Measurements from ENCODE around the gene CSNK1D. TPM values are rescaled to one million over a fixed set of nuclear protein-coding genes. Genes with fewer than 3 reads are reported as not detected.

Gene CSNK1D
- total RNA-seq: 34.9 and 35.2 TPM in 2 replicates

DNA sequence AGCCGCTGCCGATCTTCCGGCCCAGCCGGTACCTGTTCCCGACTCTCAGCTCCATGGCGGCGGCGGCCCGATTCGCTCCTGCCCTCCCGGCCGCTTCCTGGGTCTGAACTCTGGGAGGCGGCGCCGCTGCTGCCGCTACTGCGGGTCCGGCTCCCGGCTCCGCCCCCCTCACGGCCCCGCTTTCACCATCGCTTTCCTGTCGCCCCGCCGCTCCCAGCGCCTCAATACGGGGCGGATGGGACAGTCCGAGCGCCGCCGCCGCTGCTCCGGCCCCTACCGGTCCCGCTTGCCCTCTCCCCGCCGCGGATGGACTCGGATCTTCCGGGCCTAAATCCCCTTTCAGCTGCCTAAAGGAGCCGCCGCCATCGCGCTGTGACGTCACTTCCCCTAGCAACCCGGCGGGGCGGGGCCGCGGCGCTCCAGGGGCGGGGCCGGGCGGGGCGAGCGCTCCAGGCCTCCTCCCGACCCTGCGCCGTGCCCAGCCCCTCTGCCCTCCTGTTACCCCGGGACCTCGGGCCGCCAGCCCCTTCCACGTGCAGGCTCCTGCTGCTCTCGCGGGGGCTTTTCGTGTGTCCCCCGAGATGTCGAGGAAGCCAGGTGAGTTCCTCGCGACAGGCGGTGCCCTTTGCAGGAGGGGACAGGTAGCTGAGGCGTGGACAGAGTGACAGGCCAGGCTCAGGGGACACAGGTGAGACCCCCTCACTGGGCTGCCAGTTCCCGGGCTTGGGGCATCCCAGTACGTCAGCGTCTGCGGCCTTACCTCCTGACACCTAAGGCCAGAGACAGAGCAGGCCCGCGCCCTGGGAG is at the start of gene CSNK1D:
Gene CSNK1D, minus strand, starts transcription at position 374 of the 807 bp plus-strand sequence. Its CDS starts 319 bp downstream, at position 55.

GRCh38 chr17:82317394-82318168 is 44.1 kb upstream of the CSNK1D start, which contains the start of gene CD7:
TSS of gene CD7 (minus strand) at chr17:82317608. CDS start at chr17:82317495, 113 bp downstream.

DNA sequence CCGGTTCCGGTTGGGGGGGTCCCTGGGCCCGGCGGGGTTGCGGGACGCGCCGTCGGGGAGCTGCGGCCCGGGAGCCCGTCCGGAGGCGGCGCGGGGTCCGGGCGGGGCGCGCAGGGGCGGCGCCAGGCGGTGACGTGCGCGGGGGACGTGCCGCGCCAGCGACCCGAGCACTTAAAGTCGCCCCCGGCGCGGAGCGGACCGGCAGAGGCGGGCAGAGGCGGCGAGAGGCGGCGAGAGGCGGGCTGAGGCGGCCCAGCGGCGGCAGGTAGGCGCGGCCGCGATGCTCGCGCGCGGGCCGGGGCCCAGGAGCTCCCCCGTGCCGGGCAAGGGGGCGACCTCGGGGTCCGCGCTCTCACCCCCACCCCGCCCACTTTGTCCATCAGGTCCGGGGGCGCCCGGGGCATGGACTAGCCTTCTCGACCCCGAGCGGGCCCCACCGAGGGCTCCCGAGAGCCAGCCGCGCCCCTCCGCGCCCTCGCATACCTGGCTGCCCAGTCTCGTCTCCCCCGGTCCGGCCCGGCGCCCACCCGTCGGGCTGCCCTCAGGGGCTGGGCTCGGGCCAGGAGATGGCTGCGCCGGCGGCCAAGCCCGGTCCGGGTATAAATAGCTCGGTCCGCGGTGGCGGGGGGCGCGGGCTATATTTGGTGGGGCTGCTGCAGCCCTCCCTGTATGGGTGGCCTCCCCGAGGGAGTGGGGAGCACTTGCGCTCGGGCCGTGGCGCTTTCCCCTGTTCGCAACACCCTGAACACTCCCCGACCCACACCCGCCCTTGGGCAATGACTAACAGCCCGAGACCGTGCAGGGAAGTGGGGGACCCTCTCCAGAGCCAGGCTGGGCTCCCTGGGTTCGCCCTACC is 44.4 kb downstream of the CSNK1D start, which contains the start of gene SLC16A3:
Gene SLC16A3, plus strand, starts transcription at position 201 of the 856 bp plus-strand sequence. CDS start 6,967 bp downstream, outside the sequence.

GRCh38 chr17:82212331-82213250 is 60.9 kb downstream of the CSNK1D start, which contains the start of gene CCDC57:
TSS of gene CCDC57 (minus strand) at chr17:82212842. CDS start at chr17:82201944, 10,898 bp downstream.

Other genes with a start within 250 kb of the CSNK1D start
- 15.5 and 16.5 TPM in 2 replicates for gene RAC3, start 242.0 kb downstream of the CSNK1D start, total RNA-seq
- gene DCXR, start 236.0 kb downstream of the CSNK1D start, total RNA-seq: 114 and 147 TPM in 2 replicates
- 28.5 and 30.8 TPM in 2 replicates for gene RFNG, start 221.9 kb downstream of the CSNK1D start, total RNA-seq
- 116 and 127 TPM in 2 replicates for gene GPS1, start 221.8 kb downstream of the CSNK1D start, total RNA-seq
- 81.1 and 101 TPM in 2 replicates for gene DUS1L, start 207.9 kb downstream of the CSNK1D start, total RNA-seq
- gene FASN, start 175.5 kb downstream of the CSNK1D start, total RNA-seq: 169 and 174 TPM in 2 replicates
- 4.6 and 7.7 TPM in 2 replicates for gene CCDC57, start 60.9 kb downstream of the CSNK1D start, total RNA-seq
- 154 and 189 TPM in 2 replicates for gene SLC16A3, start 44.7 kb downstream of the CSNK1D start, total RNA-seq
- gene CD7, start 43.9 kb upstream of the CSNK1D start, total RNA-seq: not detected in 2 replicates
- 5.8 and 7.0 TPM in 2 replicates for gene SECTM1, start 60.1 kb upstream of the CSNK1D start, total RNA-seq
- gene TEX19, start 85.5 kb upstream of the CSNK1D start, total RNA-seq: not detected in 2 replicates
- gene UTS2R, start 98.1 kb upstream of the CSNK1D start, total RNA-seq: not detected in 2 replicates
- gene HEXD, start 144.6 kb upstream of the CSNK1D start, total RNA-seq: 9.9 and 12.1 TPM in 2 replicates
- gene OGFOD3, start 144.9 kb upstream of the CSNK1D start, total RNA-seq: 41.1 and 43.0 TPM in 2 replicates
- 43.4 and 50.3 TPM in 2 replicates for gene CYBC1, start 177.1 kb upstream of the CSNK1D start, total RNA-seq
- 38.5 and 52.7 TPM in 2 replicates for gene NARF, start 185.0 kb upstream of the CSNK1D start, total RNA-seq
- 28.3 and 33.9 TPM in 2 replicates for gene FOXK2, start 246.0 kb upstream of the CSNK1D start, total RNA-seq

Data from mammary microvascular endothelial cell (primary cell).